KMS-11 (cell line): Measurements from ENCODE around the gene NT5M.
A peak's percentile ranks its signal among the peaks of the same experiment; 100 is the strongest.

Experiments used
- H2AFZ ChIP-seq: fragments of 200-600 bp; sonication (generic); 2 replicates; pipeline ENCODE4 v1.6.1; 2016; ENCODE audit warnings: antibody characterized with exemption, mixed run types, low read depth
- H3K27ac ChIP-seq: fragments of 200-600 bp; sonication (generic); 2 replicates; pipeline ENCODE4 v1.6.1; 2016; ENCODE audit warnings: mild to moderate bottlenecking, mixed run types
- H3K27me3 ChIP-seq: fragments of 200-600 bp; sonication (generic); 2 replicates; pipeline ENCODE4 v1.6.1; 2017; ENCODE audit warnings: mild to moderate bottlenecking, low read depth, mixed run types, moderate library complexity; ENCODE audit not compliant: insufficient read depth
- H3K36me3 ChIP-seq: fragments of 200-600 bp; sonication (generic); 2 replicates; pipeline ENCODE4 v1.6.1; 2017; ENCODE audit warnings: mild to moderate bottlenecking, mixed run types; ENCODE audit not compliant: insufficient read depth
- H3K4me1 ChIP-seq: fragments of 200-600 bp; sonication (generic); 2 replicates; pipeline ENCODE4 v1.6.1; 2016; ENCODE audit warnings: mild to moderate bottlenecking, low read depth, mixed run types; ENCODE audit not compliant: poor library complexity, severe bottlenecking
- H3K4me2 ChIP-seq: fragments of 200-600 bp; sonication (generic); 2 replicates; pipeline ENCODE4 v1.7.0; 2016; ENCODE audit warnings: mild to moderate bottlenecking, mixed run types
- H3K4me3 ChIP-seq: fragments of 200-600 bp; sonication (generic); IDR thresholded peaks from 2 replicates; pipeline ENCODE4 v1.6.1; 2017; ENCODE audit warnings: low read depth, low read length, mixed read lengths; ENCODE audit not compliant: insufficient read depth
- H3K79me2 ChIP-seq: fragments of 200-600 bp; sonication (generic); 2 replicates; pipeline ENCODE4 v1.6.1; 2016; ENCODE audit warnings: low read depth, mixed run types; ENCODE audit not compliant: insufficient read depth
- H3K9ac ChIP-seq: fragments of 200-600 bp; sonication (generic); 2 replicates; pipeline ENCODE4 v1.6.1; 2016; ENCODE audit warnings: mild to moderate bottlenecking, mixed run types
- H4K20me1 ChIP-seq: fragments of 200-600 bp; sonication (generic); 2 replicates; pipeline ENCODE4 v1.6.1; 2016; ENCODE audit warnings: mild to moderate bottlenecking, mixed run types; ENCODE audit not compliant: insufficient read depth
- CTCF ChIP-seq: fragments of 200-600 bp; sonication (generic); conservative IDR thresholded peaks from 2 replicates; pipeline ENCODE4 v1.6.1; 2017; ENCODE audit warnings: low read depth, mild to moderate bottlenecking, antibody characterized with exemption, low read length, moderate library complexity, mixed read lengths

NT5M gene

GRCh38 chr17:17285951-17286350 is 17.2 kb upstream of the NT5M start:
- Histone ChIP-seq H3K4me1 (peaks cover 6% of the 10 kb centered on the region), H3K4me3 (no peak overlapping the region), H3K4me2 (no peak overlapping the region), H3K9ac (no peak overlapping the region), H4K20me1 (no peaks in the 10 kb centered on the region), H3K79me2 (no peaks in the 10 kb centered on the region), H3K27me3 (no peaks in the 10 kb centered on the region), H3K36me3 (no peaks in the 10 kb centered on the region), H3K27ac (no peak overlapping the region), H2AFZ (no peak overlapping the region)
- TF ChIP-seq CTCF = no peak

DNA sequence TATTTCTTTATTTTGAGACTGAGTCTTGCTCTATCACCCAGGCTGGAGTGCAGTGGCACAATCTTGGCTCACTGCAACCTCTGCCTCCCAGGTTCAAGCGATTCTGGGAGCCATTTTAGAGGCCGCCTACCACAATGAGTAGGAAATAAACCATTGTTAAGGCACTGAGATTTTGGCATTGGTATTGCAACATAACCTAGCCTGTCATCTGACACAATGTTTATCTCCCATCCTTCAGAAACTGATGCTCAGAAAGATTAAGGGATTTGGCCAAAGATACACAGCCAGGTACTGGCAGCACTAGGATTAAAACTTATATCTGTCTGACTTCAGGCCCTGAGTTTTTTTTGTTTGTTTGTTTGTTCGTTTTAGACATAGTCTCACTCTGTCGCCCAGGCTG is 14.1 kb upstream of the NT5M start:
- no peak overlapping the region for H3K9ac ChIP-seq
- H3K4me1 ChIP-seq = no peaks in the 10 kb centered on the region
- no peak overlapping the region for H3K4me3 ChIP-seq
- H2AFZ ChIP-seq = no peak overlapping the region
- H3K79me2 ChIP-seq = no peaks in the 10 kb centered on the region
- TF ChIP-seq CTCF = no peak
- no peak overlapping the region for H3K27ac ChIP-seq
- no peaks in the 10 kb centered on the region for H3K27me3 ChIP-seq
- no peak overlapping the region for H3K4me2 ChIP-seq
- no peaks in the 10 kb centered on the region for H4K20me1 ChIP-seq
- no peaks in the 10 kb centered on the region for H3K36me3 ChIP-seq

DNA sequence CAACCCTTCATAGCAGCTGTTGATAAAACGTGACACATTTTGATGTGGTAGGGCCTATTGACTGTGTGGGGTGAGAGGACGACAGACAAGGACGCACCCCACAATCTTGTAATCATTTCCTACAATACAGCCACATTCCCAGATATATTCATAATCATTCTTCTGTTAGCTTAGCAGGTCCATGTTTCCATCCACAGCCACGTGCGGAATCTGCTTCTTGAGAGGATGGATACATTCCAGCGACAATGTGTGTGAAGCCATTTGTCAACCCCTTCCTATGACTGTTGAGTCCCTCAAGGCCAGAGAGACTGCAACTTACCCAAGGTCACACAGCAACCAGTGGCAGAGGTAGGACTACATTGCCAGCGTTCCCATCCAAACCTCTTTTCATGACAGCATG is 13.5 kb upstream of the NT5M start:
- H3K4me1 ChIP-seq = no peaks in the 10 kb centered on the region

GRCh38 chr17:17295141-17295540 is 8.0 kb upstream of the NT5M start:
- H3K27ac ChIP-seq = peak overlapping the region; percentile 46; the same call in 1 of the 2 replicates
- H3K27me3 ChIP-seq = no peaks in the 10 kb centered on the region
- no peak overlapping the region for H3K4me3 ChIP-seq
- H3K36me3 ChIP-seq = no peaks in the 10 kb centered on the region
- peaks cover 28% of the 10 kb centered on the region for H3K4me1 ChIP-seq
- peak overlapping the region; percentile 17; the same call in 1 of the 2 replicates for H3K4me2 ChIP-seq
- no peak for TF ChIP-seq CTCF
- H4K20me1 ChIP-seq = no peaks in the 10 kb centered on the region
- no peaks in the 10 kb centered on the region for H3K79me2 ChIP-seq
- no peak overlapping the region for H3K9ac ChIP-seq
- no peak overlapping the region for H2AFZ ChIP-seq

More for the DNA sequence above, 13.5 kb upstream of the NT5M start:
- Histone ChIP-seq H3K27ac (no peak overlapping the region), H3K4me2 (no peak overlapping the region), H4K20me1 (no peaks in the 10 kb centered on the region), H3K27me3 (no peaks in the 10 kb centered on the region), H3K79me2 (no peaks in the 10 kb centered on the region), H2AFZ (no peak overlapping the region), H3K36me3 (no peaks in the 10 kb centered on the region), H3K4me3 (no peak overlapping the region), H3K9ac (no peak overlapping the region)
- no peak for TF ChIP-seq CTCF
